Activated CD4-positive, alpha-beta T cell treated with anti-CD3 and anti-CD28 coated beads, Interleukin-2, amount 50 U/mL, for 16 hours (primary cell): ENCODE results near the gene CCDC120.

Experiments used
- DNase-seq: peaks from one replicate; pipeline ENCODE4 v3.0.0-alpha.2; 2020

Gene CCDC120, protein sequence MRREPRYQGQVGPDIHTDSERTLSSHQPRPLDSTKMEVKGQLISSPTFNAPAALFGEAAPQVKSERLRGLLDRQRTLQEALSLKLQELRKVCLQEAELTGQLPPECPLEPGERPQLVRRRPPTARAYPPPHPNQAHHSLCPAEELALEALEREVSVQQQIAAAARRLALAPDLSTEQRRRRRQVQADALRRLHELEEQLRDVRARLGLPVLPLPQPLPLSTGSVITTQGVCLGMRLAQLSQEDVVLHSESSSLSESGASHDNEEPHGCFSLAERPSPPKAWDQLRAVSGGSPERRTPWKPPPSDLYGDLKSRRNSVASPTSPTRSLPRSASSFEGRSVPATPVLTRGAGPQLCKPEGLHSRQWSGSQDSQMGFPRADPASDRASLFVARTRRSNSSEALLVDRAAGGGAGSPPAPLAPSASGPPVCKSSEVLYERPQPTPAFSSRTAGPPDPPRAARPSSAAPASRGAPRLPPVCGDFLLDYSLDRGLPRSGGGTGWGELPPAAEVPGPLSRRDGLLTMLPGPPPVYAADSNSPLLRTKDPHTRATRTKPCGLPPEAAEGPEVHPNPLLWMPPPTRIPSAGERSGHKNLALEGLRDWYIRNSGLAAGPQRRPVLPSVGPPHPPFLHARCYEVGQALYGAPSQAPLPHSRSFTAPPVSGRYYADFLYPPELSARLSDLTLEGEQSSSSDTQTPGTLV

DNA sequence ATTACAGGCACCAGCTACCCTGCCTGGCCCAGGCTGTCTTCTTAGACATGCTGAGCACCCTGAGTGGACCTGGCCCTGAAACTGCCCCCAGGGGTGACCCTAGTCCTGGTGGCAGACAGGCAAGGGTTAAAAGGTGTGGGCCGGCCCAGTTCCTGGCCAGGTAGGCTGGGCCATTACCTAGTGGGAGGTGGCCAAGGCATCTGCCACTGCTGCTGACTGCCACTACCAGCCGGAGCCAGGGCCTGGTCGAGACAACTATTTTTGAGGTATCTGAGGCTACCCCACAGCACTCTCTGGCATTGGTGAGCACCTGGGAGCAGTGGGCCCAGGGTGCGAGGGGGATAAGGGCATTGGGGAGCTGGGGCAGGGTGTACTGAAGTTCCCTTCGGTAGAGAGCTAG, at the start of gene CCDC120:
CCDC120 (plus strand) TSS at position 206 of the 400 bp plus-strand sequence. CDS start 3,043 bp downstream, outside the sequence.
- DNase-seq: no peak

DNA sequence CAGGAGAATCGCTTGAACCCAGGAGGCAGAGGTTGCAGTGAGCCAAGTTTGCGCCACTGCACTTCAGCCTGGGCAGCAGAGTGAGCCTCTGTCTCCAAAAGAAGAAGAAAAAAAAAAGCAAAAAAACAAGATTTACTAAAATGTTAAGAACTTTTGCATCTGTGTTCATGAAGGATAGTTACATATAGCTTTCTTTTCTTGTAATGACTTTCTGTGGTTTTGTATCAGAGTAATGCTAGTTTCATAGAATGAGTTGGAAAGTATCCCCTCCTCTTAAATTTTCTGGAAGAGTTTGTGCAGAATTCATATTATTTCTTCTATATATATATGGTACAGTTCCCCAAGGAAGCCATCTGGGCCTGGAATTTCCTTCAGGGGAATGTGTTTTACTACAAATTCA, 39.7 kb upstream of the CCDC120 start:
- DNase-seq: no peak

DNA sequence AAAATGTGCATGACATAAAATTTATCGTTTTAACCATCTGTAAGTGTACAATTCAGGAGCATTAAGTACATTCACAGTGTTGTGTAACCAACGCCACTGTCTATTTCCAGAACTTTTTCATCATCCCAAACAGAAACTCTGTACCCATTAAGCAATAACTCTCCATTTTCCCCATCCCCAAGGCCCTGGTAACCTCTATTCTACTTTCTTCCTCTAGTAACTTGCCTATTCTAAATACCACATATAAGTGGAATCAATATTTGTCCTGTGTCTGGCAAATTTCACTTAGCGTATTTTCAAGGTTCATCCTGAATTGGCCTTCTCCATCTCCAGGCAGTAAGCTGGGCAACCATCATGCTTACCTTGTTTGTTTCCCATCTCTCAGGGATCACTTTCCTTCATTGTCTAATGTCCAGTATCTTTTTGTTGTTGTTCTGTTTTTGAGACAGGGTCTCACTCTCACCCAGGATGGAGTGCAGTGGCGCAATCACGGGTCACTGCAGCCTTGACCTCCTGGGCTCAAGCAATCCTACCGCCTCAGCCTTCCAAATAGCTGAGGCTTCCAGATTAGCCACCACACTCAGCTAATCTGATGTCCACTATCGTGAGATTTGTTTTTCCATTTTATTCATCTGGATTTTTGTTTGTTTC, 39.1 kb upstream of the CCDC120 start:
- no peak for DNase-seq

DNA sequence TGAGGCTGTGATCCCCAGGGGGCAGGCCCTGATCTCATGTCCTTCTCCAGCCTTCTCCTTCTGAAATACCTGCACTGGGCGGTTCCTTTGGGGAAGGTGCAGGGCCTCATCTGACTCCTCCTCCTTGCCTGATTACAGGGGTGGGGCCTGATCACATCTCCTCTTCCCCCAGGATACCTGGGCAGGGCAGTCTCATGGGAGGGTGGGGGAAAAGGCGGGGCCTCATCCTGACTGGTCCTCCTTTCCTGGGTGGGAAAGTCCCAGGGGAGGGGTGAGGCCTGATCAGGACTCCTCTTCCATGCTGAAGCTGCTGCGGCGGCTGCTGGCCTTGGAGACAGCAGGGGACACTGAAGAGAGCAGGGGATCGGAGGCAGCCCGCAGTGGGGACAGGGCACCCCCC, 28.9 kb upstream of the CCDC120 start:
- no peak for DNase-seq

DNA sequence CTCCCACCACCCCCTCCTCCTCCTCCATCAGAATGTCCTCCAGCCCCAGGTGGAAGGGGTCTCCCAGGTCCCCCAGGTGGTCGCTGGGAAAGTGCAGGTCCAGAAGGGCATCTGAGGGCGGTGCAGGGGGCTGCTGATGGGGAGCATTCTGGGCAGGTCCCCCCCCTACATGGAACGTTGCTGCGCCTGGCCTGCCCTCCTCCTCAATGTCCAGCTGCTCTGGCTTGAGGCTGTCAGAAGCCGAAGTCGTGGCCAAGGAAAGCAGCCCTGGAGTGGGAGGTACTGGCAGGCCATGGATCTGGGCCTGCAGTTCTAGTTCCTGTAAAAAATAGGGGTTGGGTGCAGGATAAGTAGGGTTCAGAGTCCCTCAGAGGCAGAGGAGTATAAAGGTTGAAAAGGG, 28.5 kb upstream of the CCDC120 start:
- no peak for DNase-seq

DNA sequence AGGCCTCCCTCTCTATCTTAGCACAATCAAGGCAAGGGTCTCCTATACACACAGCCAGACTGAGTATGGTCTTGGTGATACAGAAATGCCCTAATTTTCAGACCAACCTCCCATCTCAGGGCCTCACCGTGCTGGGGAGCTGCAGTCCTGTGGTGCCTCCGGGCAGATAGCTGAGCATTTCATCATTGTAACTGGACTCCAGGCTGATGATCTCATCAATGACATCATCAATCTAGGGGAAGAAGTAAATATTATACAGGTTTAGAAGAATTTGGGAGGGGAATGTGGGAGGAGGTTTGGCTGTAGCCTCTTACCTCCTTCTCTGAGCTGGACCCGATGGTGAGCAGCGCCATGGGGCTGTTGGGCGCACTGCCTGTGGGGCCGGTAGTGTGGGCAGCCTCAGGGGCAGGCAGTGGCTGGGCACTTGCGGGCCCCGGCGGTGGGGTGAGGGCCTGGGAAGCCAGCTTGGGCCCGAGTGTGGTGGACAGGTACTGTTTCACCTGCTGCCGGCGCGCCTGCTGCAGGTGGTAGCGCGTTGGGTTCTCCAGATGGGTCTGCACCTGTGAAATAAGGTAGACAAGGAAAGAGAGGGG, 20.8 kb upstream of the CCDC120 start:
- no peak for DNase-seq

DNA sequence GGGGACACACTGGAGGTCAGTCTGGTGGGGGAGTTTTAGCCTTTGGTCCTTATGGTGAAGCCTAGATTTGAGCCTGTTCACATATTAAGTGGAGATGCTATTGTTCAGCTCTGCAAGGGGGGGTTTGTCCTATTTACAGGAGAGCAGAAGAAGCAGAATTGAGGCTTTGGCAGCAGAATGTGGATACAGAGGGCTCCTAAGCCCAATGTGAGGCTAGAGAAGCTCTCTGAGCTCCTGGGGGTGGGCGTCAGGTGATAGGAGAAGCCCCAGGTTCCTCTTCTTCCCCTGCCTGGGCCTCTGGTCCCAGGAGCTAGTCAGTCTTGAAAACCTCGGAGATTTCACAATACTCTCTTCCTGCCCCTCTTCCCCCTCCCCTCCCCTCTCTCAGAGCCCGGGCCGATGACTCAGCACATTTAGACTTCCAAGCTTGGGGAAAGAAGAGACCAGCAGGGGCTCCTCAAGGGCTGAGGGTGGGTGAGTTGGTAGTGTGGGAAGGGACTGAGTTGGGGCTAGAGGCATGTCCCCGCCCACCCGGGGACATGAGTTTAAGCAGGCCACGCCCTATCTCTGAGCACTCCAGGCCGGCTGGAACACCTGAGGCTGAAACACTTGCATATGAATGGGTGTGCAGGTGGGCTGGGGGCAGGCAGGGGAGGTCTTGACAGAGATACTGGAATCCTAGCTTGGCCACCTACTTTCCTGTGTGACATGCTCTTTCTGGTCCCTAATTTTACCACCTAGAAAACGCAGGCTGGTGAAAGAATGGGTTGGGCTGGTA, 19.0 kb upstream of the CCDC120 start:
- peak; percentile 78 for DNase-seq

DNA sequence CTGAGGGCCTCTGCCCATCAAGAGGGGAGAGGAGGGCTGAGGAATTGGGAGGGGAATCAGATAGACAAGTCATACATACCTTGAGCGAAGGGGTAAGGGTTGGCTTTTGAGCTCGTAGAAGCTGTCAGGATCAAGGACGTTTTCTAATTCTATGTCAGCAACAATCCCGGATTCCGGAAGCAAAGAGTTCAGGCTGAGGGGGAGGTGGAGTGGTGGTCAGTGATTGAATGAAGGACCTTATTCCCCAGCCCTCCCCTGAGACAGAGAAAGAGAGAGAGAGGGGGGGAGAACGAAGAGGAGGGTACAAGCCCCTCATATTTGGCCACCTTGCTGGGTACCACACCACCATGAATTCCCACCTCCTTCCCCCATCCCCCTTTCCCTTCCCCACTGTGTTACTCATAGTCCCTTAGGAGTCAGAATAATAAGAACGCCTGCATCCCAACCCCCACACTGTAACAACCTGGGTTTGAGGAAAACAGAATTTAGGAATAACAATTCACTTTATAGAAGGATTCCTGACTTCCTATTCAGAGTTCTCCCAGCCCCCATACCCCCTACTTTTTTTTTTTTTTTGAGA, 18.3 kb upstream of the CCDC120 start:
- no peak for DNase-seq

DNA sequence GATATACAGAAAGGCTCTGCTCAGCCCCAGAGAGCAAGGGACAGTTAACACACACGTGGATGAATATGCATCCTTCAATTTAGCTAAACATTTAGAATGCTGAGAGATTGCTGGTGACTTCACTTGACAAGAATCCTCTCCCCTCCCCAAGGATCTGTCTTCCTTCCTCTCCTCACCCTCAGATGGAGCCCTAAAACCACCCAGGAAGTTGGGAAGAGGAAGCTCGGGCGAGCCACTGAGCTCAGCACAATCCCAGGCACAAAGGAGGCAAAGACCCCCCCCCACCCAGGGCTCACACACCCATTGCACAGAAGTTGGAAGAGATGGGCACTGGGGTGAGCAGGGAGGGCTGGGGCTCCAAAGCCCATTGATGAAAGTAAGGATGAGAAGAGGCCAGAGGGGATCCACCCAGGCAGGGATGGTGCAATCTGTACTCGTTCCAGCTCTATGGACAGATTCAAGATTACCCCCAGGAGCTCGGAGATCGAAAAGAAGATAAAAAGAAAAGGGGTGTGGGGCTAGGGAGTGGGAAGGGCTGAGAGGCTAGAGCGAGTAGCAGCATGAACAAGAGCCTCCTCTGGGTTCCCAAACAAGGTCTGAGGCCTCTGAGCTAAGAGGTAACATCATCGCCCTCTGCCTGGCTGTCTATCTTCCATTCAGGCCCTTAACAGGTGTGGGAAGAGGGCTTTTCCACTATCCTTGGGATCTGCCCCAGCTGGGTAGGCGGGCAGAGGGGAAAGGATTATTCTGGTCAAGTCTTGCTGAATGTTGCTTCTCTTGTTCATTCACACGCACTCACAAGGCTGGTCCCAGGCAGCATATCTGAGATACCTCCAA, 16.8 kb upstream of the CCDC120 start:
- peak; percentile 14 for DNase-seq

DNA sequence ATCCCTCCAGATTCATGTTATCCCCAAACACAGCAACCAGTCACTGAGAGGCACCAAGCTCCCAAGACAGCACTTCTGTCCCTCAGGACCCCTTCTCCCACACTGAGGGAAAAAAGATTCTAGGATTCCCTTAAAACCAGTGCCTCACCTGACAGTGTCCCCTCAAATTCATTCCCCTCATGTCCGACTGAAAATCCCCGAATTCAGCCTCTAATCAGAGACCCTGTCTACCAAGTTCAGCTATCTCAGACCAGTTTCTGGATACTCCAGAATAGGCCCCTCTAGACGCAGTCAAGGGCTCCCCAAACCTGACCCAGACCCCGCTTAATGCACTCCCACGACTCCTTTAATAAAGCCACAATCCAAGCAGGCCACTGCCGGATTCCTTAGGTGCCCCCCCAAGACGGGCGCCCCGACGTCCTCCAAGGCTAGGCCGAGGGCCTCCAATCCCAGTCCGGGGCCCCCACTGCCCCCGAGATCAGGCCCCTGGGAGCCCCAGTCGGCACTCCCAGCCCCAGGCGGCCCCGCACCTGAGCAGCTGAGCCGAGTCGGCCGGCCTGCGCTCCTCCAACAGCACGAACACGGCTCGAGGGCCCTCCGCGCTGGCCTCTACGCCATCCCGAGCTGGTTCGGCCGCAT, 16.1 kb upstream of the CCDC120 start:
- DNase-seq: no peak

DNA sequence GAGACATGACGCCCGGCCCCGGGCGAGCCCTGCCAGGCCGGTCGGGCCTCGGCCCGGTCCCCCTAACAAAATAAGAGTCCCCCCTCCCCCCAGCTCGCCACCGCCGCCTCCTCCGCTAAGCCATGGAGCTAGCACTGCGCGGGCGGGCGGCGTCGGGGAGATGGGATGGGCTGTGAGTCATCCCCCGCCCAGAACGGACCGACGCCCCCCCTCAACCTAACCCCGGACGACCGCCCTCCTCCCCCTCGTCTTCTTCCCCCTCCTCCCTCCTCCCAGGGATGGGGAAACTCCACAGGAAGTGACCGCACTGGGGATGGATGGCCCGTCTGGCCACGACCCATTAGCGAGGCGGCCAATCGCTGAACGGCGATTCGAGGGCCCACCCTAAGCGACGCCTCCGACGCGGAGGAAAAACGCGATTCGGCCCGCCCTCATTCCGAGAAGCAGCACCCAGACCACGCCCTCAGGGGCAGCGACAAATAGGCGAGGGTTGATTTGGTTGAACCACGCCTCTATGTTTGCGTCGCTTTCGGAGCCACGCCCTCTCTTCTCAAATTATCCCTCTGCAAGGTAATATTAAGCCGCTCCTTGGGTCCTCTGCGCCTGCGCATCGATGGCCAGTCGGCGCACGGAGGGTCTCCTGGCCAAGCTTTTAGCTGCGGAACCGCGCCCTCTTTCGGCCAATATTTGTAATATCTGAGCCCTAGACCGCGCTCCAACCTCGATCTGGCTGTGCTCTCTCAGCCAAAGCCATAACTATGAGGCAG, 15.4 kb upstream of the CCDC120 start, which contains the start of gene TFE3:
TFE3 (minus strand) TSS at position 138 of the 767 bp plus-strand sequence; CDS start at position 7, 131 bp downstream.
- peak; percentile 97 for DNase-seq

DNA sequence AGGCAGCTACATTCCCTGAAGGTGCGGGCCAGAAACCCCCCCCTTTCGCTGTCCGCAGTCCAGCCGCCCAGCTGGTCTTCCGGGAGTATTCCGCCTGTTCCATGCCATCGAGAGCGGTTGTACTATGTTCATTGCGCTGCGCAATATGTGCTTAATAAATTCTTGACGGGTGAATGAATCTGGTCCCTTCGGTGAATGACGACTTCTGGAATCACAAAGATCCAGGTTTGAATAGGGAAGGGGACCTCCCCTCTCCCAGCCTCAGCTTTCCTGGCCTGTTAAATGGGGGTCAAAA, 14.9 kb upstream of the CCDC120 start:
- DNase-seq: no peak

DNA sequence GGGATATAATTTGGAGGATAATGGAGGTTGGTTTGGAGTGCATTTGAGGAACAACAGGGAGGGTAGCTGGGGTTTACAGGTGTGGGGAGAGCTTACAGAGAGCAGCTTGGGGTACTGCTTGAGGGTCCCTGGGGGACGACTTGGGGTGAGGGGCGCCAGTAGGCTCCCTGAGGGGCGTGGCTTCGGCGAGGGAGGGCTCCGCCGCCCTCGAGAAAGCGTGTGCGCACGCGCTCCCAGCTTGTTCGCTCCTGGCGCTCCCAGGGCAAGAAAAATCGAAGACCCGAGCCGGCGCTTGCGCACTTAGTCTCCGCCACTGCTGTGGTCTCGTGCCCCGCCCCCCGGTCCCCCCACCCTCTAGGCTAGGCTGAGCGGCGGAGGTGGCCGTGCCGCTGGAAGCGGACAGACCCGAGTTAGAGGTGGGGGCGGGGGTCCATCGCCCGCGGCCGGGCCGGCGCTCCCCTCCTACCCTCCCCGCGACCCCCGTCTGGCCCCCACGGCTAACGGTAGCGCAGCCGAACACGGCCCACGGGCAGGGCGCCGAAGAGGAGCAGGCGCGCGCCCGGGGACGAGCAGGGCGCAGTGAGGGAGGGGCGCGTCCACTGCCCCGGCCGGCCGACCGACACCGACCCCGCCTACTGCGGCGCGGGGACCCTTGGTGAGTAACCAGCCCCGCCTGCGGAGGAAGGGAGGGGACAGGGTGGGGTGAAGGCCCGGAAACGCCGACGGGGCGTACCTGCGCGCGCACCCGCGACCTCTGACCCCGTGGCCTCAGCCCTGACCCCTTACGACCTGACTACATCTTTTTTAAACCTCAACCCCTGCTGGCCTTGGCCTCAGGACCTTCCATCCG, 5.4 kb upstream of the CCDC120 start:
- peak; percentile 67 for DNase-seq

DNA sequence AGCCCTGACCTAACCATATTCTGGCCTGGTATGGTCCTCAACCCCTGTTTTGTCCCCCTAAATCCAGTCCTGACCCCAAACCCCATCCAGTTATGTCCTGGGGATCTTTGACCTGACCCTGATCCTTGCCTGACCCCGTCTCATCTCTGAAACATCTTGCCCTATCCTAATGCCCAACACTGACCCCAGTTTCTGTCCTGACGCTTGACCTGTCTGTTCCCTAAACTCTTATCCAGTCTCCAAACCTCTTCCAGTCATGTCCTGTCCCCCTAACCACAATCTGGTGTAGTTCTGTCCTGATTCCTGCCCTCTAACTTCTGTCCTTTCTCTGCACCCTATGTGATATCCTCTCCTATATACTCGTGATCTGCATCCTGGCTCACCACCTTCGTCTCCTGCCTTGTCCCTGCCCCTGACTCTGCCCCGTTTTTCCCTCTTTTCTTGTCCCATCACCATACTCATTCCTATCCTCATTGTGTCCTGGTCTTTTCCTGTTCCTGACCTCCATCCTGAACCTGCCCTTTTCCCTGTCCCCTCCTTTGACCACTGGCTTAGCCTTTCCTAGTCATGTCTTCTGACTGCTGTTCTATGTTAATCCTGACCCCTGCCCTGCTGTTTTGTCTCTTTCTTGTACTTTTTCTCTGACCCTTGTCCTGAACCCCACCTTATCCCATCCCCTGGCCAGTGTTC, 4.6 kb upstream of the CCDC120 start:
- no peak for DNase-seq

DNA sequence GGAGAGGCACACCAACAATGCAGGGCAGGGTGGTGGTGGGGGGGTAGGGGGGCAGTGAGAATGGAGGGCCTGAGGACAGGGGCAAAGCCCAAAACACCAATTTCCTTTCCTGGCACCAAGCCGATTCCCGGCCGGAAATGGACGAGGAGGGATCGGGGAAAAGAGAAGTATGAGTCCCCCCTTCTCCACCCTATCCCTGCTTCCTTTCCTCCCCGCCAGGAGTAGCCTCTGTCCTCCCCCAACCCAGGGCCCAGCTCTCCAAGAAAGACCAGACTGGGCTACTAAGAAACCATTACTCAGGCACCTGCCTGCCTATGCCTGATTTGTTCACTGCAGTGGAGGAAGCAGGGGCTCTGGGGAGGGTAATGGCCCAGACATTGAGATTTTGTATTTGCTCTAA, 402 bp downstream of the CCDC120 start:
- DNase-seq: no peak

DNA sequence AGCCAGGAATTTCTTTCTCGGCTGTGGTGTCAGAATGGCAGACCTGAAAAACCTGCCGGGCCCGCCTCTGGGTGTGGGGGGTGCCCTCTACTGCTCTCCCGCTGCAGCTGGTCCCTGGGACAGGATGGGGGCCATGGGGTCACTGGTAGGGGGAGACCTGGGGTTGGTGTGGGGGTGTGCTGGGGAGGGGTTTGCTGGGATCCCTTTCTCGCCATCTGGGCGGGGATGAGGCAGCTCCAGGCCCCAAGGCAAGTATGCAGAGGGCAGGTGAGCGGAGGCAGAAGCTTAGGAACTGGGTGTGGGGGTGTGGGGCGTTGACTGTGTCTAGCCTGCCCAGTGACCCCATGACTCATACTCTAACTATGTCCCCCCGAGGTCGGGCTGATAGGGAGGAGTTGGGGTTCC, 884 bp downstream of the CCDC120 start:
- no peak for DNase-seq

DNA sequence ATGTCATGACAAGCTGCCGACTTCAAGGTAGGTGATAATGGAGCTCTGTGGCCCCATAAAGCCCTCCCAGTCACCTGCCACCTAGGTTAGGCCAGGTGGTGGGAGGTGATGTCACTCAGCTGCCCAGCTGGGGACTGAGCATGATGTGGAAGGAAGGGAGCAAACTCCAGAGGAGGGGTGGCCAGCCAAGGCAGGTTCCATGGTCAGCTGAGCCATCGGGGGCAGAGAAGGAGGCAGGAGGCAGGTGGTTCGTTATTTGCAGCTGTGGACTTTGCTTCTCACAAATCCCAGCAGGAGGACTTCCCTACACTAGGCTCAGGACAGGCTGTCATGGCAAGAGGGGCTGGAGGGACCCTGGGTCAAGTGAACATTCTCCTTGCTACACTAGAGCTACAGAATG, 2.1 kb downstream of the CCDC120 start:
- DNase-seq: no peak

DNA sequence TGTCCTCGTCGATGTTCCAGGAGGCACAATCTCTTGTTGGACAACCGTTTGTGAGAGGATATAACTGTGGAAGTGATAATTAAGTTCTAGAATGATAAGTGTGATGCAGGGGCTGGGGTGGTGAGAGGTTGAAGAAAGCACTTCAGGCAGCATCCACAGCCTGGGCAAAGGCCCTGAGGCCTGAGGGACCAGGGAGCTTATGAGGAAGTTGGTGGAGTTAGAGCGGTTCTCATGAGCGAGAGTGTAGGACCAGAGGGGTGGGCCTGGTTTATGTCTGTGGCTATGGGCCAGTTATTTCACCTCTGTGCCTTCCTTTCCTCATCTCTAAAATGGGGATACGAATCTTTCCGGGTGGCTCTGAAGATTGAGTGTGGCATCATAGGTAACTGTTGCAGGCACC, 2.7 kb downstream of the CCDC120 start:
- no peak for DNase-seq

DNA sequence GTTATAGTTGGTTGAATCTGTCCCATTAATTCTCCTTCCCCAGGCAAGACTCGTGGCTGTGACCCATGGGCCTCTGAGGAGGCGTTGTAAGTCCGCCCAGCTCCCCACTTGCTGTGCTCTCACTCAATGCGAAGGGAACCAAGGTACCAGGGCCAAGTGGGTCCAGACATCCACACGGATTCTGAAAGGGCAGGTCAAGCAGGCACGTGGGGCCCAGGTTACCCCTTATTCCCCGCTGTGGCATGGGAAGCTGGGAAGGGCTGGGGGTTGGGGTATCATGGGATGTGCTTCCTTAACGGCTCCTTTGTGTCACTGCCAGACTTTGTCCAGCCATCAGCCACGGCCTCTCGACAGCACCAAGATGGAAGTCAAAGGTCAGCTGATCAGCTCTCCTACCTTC, 3.1 kb downstream of the CCDC120 start:
- DNase-seq: no peak
